ENCODE data around the gene FAM200A. TPM values are rescaled to one million over a fixed set of nuclear protein-coding genes. Genes with fewer than 3 reads are reported as not detected.
A peak's percentile ranks its signal among the peaks of the same experiment; 100 is the strongest.

FAM200A gene
- total RNA-seq (2022) = 6.1 and 7.4 TPM in 2 replicates
- percentile 73 among the genes with signal in this experiment for Bru-seq, nascent RNA
- BruChase-seq, experiment 1, labeled RNA remaining after a 6-hour chase = percentile 67 among the genes with signal in this experiment
- percentile 89 among the genes with signal in this experiment for BruChase-seq, experiment 2, labeled RNA remaining after a 2-hour chase
- long read RNA-seq, transcript FAM200A-202 (2 exons, 2,480 nt) = major isoform, 12 of 19 reads
- long read RNA-seq, partial matches to known transcripts = 0 of 19 reads
- long read RNA-seq, other reads (novel, unspliced or antisense) = 4 of 19 reads

- ChIA-PET CTCF (interaction anchor here (0.6 kb wide), 2 partner anchors 363 to 367 kb away, joined by 3 read pairs; no protein-coding TSS in a partner anchor), POLR2A (interaction anchor here (0.6 to 2.3 kb wide), 24 partner anchors 9 to 465 kb away, joined by 3 to 29 read pairs (median 4); partner anchors contain the start of genes AZGP1, CPSF4, PTCD1 and ZKSCAN5)
- intact Hi-C loops (cut with micrococcal nuclease) = no loop called here
- Mint-ChIP-seq H3K4me3 (ENCODE audit: unreplicated experiment) (peak within 1 kb of the TSS; percentile 69), H3K4me1 (ENCODE audit: insufficient read depth, unreplicated experiment) (peaks cover 6% of the 10 kb centered on the region), H3K36me3 (ENCODE audit: insufficient read depth, unreplicated experiment) (peaks cover 22% of the 10 kb centered on the region), H3K27me3 (ENCODE audit: insufficient read depth, unreplicated experiment) (no peaks in the 10 kb centered on the region), H3K9me3 (ENCODE audit: unreplicated experiment) (peaks cover 7% of the 10 kb centered on the region), H3K27ac (ENCODE audit: low read depth, unreplicated experiment) (peak within 1 kb of the TSS; percentile 90)
- no peak for TF ChIP-seq CTCF (IDR thresholded peaks at IDR 0.05; ENCODE audit: unreplicated experiment)
- no TSS peak for BruUV-seq (replicated peaks)
- DNase-seq (ENCODE audit: unreplicated experiment) = peak; percentile 84
Observed at GRCh38 chr7:99551767-99552463, at the start of gene FAM200A. Gene FAM200A, minus strand, starts transcription at chr7:99552114. Its CDS starts 3,707 bp downstream, at chr7:99548407.

GRCh38 chr7:99599836-99600235 is 47.9 kb upstream of the FAM200A start:
- Mint-ChIP-seq H3K27me3 (ENCODE audit: insufficient read depth, unreplicated experiment) (no peaks in the 10 kb centered on the region), H3K27ac (ENCODE audit: low read depth, unreplicated experiment) (no peak overlapping the region), H3K36me3 (ENCODE audit: insufficient read depth, unreplicated experiment) (no peaks in the 10 kb centered on the region), H3K9me3 (ENCODE audit: unreplicated experiment) (no peaks in the 10 kb centered on the region), H3K4me1 (ENCODE audit: insufficient read depth, unreplicated experiment) (no peaks in the 10 kb centered on the region), H3K4me3 (ENCODE audit: unreplicated experiment) (no peak overlapping the region)
- no peak for TF ChIP-seq CTCF (IDR thresholded peaks at IDR 0.05; ENCODE audit: unreplicated experiment)
- intact Hi-C loops (cut with micrococcal nuclease) = no loop called here
- ChIA-PET CTCF (no interaction called here), POLR2A (no interaction called here)
- DNase-seq (ENCODE audit: unreplicated experiment) = no peak
- BruUV-seq (replicated peaks) = no TSS peak

GRCh38 chr7:99597762-99598501 is 46.0 kb upstream of the FAM200A start, which contains the start of gene TMEM225B:
Gene TMEM225B, plus strand, starts transcription at chr7:99598267. Its CDS starts 6,122 bp downstream, at chr7:99604389.
- Mint-ChIP-seq H3K4me3 (ENCODE audit: unreplicated experiment) (no peak within 1 kb of the TSS), H3K27ac (ENCODE audit: low read depth, unreplicated experiment) (no peak within 1 kb of the TSS), H3K36me3 (ENCODE audit: insufficient read depth, unreplicated experiment) (no peaks in the 10 kb centered on the region), H3K4me1 (ENCODE audit: insufficient read depth, unreplicated experiment) (no peaks in the 10 kb centered on the region), H3K9me3 (ENCODE audit: unreplicated experiment) (no peaks in the 10 kb centered on the region), H3K27me3 (ENCODE audit: insufficient read depth, unreplicated experiment) (no peaks in the 10 kb centered on the region)
- ChIA-PET CTCF (no interaction called here), POLR2A (interaction anchor here (1.0 kb wide), 1 partner anchor 26 kb away, joined by 3 read pairs; no protein-coding TSS in a partner anchor)
- no peak for TF ChIP-seq CTCF (IDR thresholded peaks at IDR 0.05; ENCODE audit: unreplicated experiment)
- no TSS peak for BruUV-seq (replicated peaks)
- DNase-seq (ENCODE audit: unreplicated experiment) = no peak
- intact Hi-C loops (cut with micrococcal nuclease) = no loop called here
